Measurements from ENCODE around the gene OR2A42. TPM values are rescaled to one million over a fixed set of nuclear protein-coding genes. Genes with fewer than 3 reads are reported as not detected.
"Not testable (repeated sequence)": the region's sequence is repeated elsewhere in the genome, so short reads cannot be mapped to it uniquely, and the experiment has no call there.

The OR2A42 gene
- not detected for total RNA-seq
- long read RNA-seq, result 0 reads

- intact Hi-C loops (cut with DNase I); DNase-seq (ENCODE audit: low spot score): not testable (repeated sequence)
These were observed at the start of gene OR2A42 for GRCh38 chr7:144239365-144239764. Gene OR2A42 (minus strand): TSS chr7:144239605. CDS start chr7:144232843, 6,762 bp downstream.

- DNase-seq (ENCODE audit: low spot score); intact Hi-C loops (cut with DNase I): not testable (repeated sequence)
These were observed 47.9 kb upstream of the OR2A42 start for GRCh38 chr7:144287171-144287784.

GRCh38 chr7:144283716-144284115, 44.3 kb upstream of the OR2A42 start:
- intact Hi-C loops (cut with DNase I), result not testable (repeated sequence)

GRCh38 chr7:144282490-144282889, 43.1 kb upstream of the OR2A42 start:
- intact Hi-C loops (cut with DNase I); DNase-seq (ENCODE audit: low spot score): not testable (repeated sequence)

More at GRCh38 chr7:144283716-144284115, 44.3 kb upstream of the OR2A42 start:
- DNase-seq (ENCODE audit: low spot score), result not testable (repeated sequence)

DNA sequence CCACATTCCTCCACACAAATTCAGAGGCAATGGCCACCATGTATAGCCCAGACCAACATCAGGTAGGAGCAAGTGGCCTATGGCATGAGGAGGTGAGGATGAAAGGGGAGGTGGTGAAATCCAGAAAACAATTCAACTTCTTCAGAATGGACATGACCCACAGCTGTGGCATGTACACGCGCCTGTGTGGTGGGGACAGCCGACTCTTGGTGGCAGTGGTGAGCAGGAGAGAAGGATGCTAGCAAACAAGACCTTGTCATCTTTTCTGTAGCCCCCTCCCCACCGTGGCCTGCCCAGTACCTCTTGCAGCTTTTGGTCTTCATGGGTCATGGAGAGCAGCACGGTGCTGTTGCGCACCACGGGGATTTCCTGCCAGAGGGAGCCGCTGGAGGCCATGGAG, 42.6 kb upstream of the OR2A42 start:
- DNase-seq (ENCODE audit: low spot score); intact Hi-C loops (cut with DNase I): not testable (repeated sequence)

DNA sequence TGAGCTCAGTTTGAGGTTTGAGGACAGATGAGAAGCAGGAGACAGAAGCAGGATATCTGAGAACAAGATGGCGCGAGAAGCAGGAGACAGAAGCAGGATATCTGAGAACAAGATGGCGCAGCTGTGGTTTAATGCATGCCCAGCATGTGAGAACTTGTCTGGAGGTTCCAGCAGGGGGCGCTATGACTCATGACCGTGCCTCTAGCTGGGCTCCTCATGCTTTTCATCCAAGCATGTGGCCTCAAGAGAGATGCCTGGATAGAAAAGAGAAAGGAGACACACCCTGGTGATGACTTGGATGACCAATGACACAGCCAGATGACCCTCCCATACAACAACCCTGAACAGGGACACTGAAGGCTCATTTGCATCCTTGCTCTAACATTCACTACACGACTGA, 40.6 kb upstream of the OR2A42 start:
- intact Hi-C loops (cut with DNase I); DNase-seq (ENCODE audit: low spot score): not testable (repeated sequence)

GRCh38 chr7:144275281-144275680, 35.9 kb upstream of the OR2A42 start:
- intact Hi-C loops (cut with DNase I), result not testable (repeated sequence)
- peak; percentile 41 for DNase-seq (ENCODE audit: low spot score)

DNA sequence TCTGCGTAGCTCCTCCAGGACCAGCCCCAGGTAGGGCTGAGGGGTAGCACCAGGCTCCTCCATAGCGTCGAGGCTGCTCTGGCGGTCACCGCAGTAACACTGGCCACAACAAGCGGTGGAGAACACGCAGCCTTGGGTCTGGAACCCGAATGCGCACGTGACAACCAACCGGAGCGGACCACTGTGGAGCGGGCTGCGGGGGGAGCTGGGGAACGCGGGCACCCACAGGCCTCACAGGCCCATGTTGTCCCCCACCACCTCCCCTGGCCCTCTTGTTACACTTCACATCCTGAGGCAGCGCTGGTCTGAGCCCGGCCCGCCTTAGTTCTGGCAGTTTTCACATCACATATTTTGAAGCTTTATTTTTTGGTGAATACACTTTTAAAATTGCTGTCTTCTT, 29.8 kb upstream of the OR2A42 start, which contains the start of gene CTAGE8:
CTAGE8 (minus strand) TSS at position 101 of the 400 bp plus-strand sequence; CDS start at position 63, 38 bp downstream.
- intact Hi-C loops (cut with DNase I); DNase-seq (ENCODE audit: low spot score): not testable (repeated sequence)

- intact Hi-C loops (cut with DNase I); DNase-seq (ENCODE audit: low spot score): not testable (repeated sequence)
These were observed 25.3 kb upstream of the OR2A42 start, which contains the start of gene OR2A7 for GRCh38 chr7:144264692-144265091. Gene OR2A7 (minus strand): TSS chr7:144264792. CDS start chr7:144259628, 5,164 bp downstream.

- intact Hi-C loops (cut with DNase I), result not testable (repeated sequence)
These were observed 22.7 kb upstream of the OR2A42 start for GRCh38 chr7:144262128-144262527.

DNA sequence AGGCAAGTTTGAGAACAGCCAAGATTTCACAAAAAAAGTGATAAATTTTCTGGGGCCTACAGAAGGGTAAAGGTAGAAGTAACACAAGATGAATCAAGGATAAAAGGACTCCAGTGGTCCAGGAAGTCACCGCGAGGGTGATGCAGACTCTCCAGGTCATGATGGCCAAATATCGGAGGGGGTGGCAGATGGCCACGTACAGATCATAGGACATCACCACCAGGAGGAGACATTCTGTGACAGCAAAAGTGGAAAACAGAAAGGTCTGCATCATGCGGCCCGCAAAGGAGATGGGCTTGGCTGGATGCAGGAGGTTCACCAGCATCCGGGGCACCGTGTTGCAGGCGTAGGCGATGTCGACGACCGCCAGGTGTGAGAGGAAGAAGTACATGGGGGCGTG, 19.7 kb upstream of the OR2A42 start:
- intact Hi-C loops (cut with DNase I); DNase-seq (ENCODE audit: low spot score): not testable (repeated sequence)

More at GRCh38 chr7:144262128-144262527, 22.7 kb upstream of the OR2A42 start:
- DNase-seq (ENCODE audit: low spot score), result not testable (repeated sequence)

DNA sequence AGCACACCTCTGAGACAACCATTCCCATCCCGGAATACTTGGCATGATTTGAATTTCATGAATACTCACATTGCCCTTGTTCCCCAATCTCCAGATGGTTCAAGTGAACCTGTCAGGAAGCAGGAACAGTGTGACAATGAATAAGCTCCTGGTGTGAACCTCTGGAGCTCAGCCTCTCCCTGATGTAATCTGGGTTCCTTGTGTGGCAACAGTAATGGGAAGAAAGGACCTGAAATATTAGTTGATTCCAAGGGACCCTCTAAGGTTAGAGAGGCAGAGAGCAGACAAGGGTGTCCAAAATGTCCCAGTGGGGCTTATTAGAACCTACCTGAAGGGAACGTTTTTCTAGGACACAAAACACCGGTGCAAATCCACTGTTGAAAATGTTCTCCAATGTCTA, 16.7 kb upstream of the OR2A42 start:
- intact Hi-C loops (cut with DNase I), result no loop called here
- DNase-seq (ENCODE audit: low spot score), result peak; percentile 63

DNA sequence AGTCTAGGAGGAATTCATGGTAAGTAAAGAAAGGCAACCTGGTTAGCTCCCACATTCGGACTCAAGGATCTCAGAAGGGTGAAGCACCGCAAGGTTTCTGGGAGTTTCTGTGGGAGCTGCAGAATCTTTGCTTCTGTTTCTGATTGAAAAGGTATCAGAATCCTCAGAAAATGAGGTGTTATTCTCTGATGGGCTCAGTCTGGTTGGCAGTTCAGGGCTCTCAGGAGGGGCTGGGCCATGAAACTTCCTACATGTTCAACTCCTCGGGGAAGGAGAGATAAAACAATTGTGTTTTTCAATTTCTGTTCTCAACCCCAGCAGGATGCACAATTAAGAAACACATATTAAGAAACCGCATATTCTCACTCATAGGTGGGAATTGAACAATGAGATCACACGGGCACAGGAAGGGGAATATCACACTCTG, 16.1 kb upstream of the OR2A42 start:
- DNase-seq (ENCODE audit: low spot score), result no peak
- intact Hi-C loops (cut with DNase I), result no loop called here

DNA sequence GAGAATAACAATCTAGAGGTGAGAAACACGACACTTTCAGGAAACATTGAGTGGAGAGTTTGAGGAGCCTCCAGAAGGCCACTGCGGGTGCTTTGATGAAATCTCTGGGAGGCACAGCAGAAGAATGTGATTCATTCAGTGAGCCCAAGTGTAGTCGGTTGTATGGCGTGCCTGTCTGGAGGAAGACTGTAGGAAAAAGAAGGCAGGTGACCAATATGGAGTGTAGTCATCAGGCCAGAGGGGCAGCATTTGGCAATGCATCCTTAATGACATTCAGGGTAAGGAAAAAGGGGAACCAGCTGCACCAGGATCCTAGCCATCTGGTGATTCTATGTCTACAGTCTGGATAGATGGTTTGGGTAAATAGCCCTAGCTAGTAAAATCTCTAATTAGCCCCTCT, 12.9 kb upstream of the OR2A42 start:
- DNase-seq (ENCODE audit: low spot score); intact Hi-C loops (cut with DNase I): not testable (repeated sequence)

DNA sequence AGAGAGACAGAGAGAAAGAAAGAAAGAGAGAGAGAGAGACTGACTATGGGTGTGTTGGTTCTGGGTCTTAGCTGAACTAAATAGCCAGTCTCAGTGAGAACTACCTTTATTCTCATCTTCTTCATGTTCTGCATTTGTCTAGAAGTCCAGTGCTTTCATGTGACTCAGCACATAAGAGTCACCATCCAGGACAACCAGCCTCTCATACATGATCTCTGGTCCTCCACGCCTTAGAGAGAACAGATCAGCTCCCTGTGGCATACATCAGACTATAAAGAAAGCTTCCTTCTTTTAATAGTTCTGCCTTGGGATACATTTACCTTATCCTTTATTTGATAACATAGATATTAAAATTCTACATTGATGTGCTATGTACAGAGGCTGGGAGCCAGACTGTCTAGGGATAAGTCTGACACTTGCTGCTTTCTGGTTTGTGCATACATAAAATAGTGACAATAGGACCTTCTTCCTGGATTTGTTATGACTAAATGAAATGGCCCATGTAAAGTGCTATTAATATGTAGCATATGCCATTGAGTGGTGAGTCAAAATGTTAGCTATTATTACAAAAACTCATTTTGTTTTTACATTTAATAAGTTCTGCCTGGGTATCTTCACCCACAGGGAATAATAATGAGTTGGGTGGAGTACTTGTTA, 8.4 kb upstream of the OR2A42 start:
- DNase-seq (ENCODE audit: low spot score); intact Hi-C loops (cut with DNase I): not testable (repeated sequence)

- DNase-seq (ENCODE audit: low spot score), result not testable (repeated sequence)
These were observed 7.6 kb upstream of the OR2A42 start for GRCh38 chr7:144246967-144247366.

DNA sequence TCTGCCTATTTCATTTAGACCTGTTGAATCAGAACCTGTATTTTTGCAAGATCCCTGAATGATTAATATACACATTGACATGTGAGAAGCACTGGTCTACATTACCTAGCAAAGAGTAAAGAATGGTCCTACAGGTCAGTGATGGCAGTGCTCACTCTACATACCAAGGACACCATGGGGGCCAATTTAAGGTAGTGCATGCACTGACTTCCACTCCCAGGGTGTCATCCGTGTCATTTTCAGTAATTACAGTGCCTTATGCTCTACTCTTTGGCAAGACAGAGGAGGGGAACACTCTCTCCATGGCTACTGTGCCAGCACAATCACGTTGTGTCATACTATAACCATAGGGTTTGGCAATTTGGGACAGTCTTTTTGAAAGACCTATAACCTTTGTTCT, 6.0 kb upstream of the OR2A42 start:
- intact Hi-C loops (cut with DNase I); DNase-seq (ENCODE audit: low spot score): not testable (repeated sequence)

More at GRCh38 chr7:144246967-144247366, 7.6 kb upstream of the OR2A42 start:
- intact Hi-C loops (cut with DNase I), result not testable (repeated sequence)

DNA sequence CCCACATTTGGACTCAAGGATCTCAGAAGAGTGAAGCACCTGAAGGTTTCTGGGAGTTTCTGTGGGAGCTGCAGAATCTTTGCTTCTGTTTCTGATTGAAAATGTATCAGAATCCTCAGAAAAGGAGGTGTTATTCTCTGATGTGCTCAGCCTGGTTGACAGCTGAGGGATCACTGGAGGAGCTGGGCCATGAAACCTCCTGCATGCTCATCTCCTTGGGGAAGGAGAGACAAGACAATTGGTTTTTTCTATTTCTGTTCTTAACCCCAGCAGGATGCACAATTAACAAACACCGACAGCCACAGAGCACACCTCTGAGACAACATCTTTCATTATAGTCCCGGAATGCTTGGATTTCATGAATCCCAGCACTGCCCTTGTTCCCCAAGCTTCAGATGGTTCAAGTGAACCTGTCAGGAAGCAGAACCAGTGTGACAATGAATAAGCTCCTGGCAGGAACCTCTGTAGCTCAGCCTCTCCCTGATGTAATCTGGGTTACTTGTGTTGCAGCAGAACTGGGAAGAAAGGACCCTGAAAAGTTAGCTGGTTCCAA, 799 bp downstream of the OR2A42 start:
- DNase-seq (ENCODE audit: low spot score); intact Hi-C loops (cut with DNase I): not testable (repeated sequence)

DNA sequence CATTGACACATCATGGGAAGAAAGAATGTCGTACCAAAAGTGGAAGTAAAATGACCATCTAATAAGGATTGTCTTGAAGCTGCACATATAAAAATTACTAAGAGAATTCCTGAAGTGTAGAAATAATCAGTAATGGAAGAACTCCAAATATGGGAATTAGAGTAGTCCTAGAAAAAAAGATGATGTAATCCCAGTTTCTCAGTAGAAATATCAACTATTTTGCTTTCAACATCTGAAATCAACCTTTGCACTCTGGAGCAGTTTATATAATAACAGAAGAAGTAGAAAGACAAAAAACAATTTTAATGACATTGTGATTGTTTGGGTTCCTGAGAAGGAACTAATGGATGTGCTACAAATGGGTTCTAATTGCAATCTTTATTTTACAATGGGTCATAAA, 6.4 kb downstream of the OR2A42 start:
- intact Hi-C loops (cut with DNase I); DNase-seq (ENCODE audit: low spot score): not testable (repeated sequence)

GRCh38 chr7:144231027-144231426, 8.4 kb downstream of the OR2A42 start:
- DNase-seq (ENCODE audit: low spot score); intact Hi-C loops (cut with DNase I): not testable (repeated sequence)

Measured in cardiac septum (tissue), 1 donor.